Heart left ventricle (tissue), 16 donors: ENCODE results near the gene NEDD9. TPM values are rescaled to one million over a fixed set of nuclear protein-coding genes. Genes with fewer than 3 reads are reported as not detected.
A peak's percentile ranks its signal among the peaks of the same experiment; 100 is the strongest.

Experiments used
- ATAC-seq, 4 donors: fragments of 200-7000 bp; cut with Tn5 transposase; one replicate each; pipeline ENCODE4 v1.9.1; 2020 to 2022; ENCODE audit warnings: moderate library complexity in 4 of 4, mild to moderate bottlenecking in 3 of 4, moderate number of reproducible peaks in 1 of 4
- DNase-seq, 5 donors: peaks; one replicate each; pipeline ENCODE4 v3.0.0-alpha.2; 2020
- H3K27ac ChIP-seq, 12 donors: fragments of 200-600 bp; sonication (generic) in 4 of 12; one replicate each; pipeline versions ENCODE4 v1.5.0 to v1.8.0; 2016 to 2022; ENCODE audit warnings: mild to moderate bottlenecking in 2 of 12
- H3K27me3 ChIP-seq, 9 donors: fragments of 200-600 bp; sonication (generic) in 2 of 9; one replicate each; pipeline versions ENCODE4 v1.5.1 to v1.8.0; 2016 to 2022; ENCODE audit warnings: mild to moderate bottlenecking in 3 of 9
- H3K36me3 ChIP-seq, 9 donors: fragments of 200-600 bp; sonication (generic) in 2 of 9; one replicate each; pipeline versions ENCODE4 v1.5.0 to v1.8.0; 2018 to 2022; ENCODE audit warnings: mild to moderate bottlenecking in 2 of 9
- H3K4me1 ChIP-seq, 12 donors: fragments of 200-600 bp; sonication (generic) in 4 of 12; one replicate each; pipeline versions ENCODE4 v1.5.0 to v1.8.0; 2016 to 2022; ENCODE audit warnings: mild to moderate bottlenecking in 3 of 12
- H3K4me3 ChIP-seq, 12 donors: fragments of 200-600 bp; sonication (generic) in 4 of 12; one replicate each; pipeline versions ENCODE4 v1.5.0 to v1.8.0; 2017 to 2022; ENCODE audit warnings: mild to moderate bottlenecking in 9 of 12, moderate library complexity in 4 of 12
- H3K9me3 ChIP-seq, 12 donors: fragments of 200-600 bp; sonication (generic) in 4 of 12; one replicate each; pipeline versions ENCODE4 v1.5.0 to v1.8.0; 2016 to 2022; ENCODE audit warnings: mild to moderate bottlenecking in 1 of 12
- POLR2A ChIP-seq, 2 donors: fragments of 450-650 bp; IDR thresholded peaks; one replicate each; pipeline ENCODE4 v1.6.1; 2017; ENCODE audit warnings: antibody characterized with exemption in 2 of 2, mild to moderate bottlenecking in 2 of 2, moderate library complexity in 2 of 2
- WGBS, 4 donors: extraction: QIAGEN DNeasy Blood & Tissue Kit in 2 of 4; methylation state at CpG; one replicate each; pipeline versions ENCODE4 v1.1.5 to v1.1.7; 2013 to 2018; 5-methylcytosine and 5-hydroxymethylcytosine counted together
- intact Hi-C, 10 donors: fragments of 100-400 bp; cut with DNase I; formaldehyde crosslinking; loops; one replicate each; pipeline versions ENCODE4 v1.11.1 to v1.14.2; 2022
- polyA plus RNA-seq, 2 donors: library from polyadenylated mRNA; stranded (reverse); fragments of 200-250 nt; gene quantifications; one replicate each; pipeline ENCODE4 v1.2.3, GENCODE V29; 2013
- total RNA-seq, 9 donors: library from RNA; depleted of rRNA in 2 of 9; stranded (reverse); fragments of >200 nt in 2 of 9; fragmentation: NEBNext Ultra II Directional in 3 of 9; extraction: Animal tissue kit (Norgen Biotek cat#: 25700) in 3 of 9; gene quantifications; one replicate each; pipeline versions ENCODE4 v1.1.0 to v1.2.4, GENCODE V29; 2016 to 2023
- TF ChIP-seq, protein P1 (sequence below), 12 donors: fragments of 200-600 bp; sonication (generic) in 4 of 12; IDR thresholded peaks; one replicate each; pipeline versions ENCODE4 v1.5.0 to v1.8.0; 2018 to 2022; ENCODE audit warnings: antibody characterized with exemption in 12 of 12, mild to moderate bottlenecking in 5 of 12
- donor health status: ischemic (EF 13 %, LVEDD 7.1; RV severe dilation, severe dysfunction).
- donor health status: healthy with polysubstance abuse.
- donor health status: DM: no; HTN: yes; CAD: no.
- donor health status: DM: no; HTN: no; CAD: no.
- donor health status: ischemic (EF 25% LVEDD 6.9; RV normal size, moderate dysfunction).
- donor health status: ischemic (EF 25% LVEDD 5.7; RV mildly dilated, moderate dysfunction).
- donor health status: healthy.
- donor health status: DM: yes; HTN: yes; CAD: no.
- donor health status: ischemic (EF 35%, LVEDD 5.7; RV mildly dilated, moderate dysfunction).
- donor health status: nonischemic (EF 11% LVEDD 7.7; RV severe dilation, severe dysfunction).
- donor health status: DM: yes; HTN: yes; CAD: no.
- donor health status: PGD.
- donor health status: ischemic (EF 29% LVEDD 5.4; RV normal size, mild dysfunction).
- donor health status: nonischemic (EF 23%, LVEDD 6.1; RV moderate dilation, normal function).

NEDD9 gene
- total and polyA plus RNA-seq, 11 donors = 10.2 to 55.7 (median 20.9) TPM

DNA sequence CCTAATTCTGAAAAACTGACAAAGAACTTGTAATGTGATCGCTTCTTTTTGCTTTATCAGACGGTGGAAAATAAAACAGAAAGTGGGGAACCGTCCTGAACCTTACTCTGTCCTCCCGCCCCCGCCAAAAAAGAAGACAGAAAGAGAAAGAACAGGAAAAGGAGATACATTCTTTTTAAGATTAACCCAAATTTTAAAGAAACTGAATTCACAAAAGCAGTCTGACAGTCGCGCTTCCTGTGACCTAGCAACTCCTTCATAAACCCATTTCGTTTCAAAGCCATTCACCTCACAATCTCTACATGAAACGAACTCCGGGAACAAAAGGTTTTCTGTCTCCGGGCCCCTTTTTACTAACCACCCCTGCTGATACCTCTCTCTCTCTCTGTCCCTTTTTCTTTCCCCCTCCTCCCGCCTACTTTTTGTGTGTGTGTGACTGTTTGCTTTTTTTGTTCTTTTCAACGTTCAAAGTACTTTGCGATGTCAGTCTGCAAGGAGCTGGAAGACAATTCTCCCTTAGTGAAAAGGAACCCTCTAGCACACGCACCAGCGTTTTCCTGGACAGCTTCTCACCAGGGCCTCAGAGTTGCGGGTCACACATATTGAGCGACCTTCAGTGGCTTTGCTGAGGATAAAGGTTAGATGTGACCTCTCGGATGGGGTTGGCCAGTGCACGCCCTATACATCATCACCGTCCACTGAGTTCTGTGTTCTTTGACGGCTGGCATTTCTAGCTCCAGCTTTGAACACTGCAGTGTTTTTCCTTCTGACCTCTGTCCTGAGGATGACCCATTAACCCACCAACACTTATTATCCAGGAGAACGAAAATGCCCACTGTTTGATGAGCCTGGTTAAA lies 530 bp upstream of the NEDD9 start:
- intact Hi-C loops = loop anchor here in 7 of 10 donors (5.0 to 10.0 kb wide), 9 partner anchors 56 to 262 kb away; no protein-coding TSS in a partner anchor
- TF ChIP-seq POLR2A (IDR thresholded peaks at IDR 0.05) = no peak
- TF ChIP-seq, protein P1, sequence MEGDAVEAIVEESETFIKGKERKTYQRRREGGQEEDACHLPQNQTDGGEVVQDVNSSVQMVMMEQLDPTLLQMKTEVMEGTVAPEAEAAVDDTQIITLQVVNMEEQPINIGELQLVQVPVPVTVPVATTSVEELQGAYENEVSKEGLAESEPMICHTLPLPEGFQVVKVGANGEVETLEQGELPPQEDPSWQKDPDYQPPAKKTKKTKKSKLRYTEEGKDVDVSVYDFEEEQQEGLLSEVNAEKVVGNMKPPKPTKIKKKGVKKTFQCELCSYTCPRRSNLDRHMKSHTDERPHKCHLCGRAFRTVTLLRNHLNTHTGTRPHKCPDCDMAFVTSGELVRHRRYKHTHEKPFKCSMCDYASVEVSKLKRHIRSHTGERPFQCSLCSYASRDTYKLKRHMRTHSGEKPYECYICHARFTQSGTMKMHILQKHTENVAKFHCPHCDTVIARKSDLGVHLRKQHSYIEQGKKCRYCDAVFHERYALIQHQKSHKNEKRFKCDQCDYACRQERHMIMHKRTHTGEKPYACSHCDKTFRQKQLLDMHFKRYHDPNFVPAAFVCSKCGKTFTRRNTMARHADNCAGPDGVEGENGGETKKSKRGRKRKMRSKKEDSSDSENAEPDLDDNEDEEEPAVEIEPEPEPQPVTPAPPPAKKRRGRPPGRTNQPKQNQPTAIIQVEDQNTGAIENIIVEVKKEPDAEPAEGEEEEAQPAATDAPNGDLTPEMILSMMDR (IDR thresholded peaks at IDR 0.05) = no peak
- peaks cover 0 to 51% (median 11%) of the 10 kb centered on the region in 12 donors for H3K4me1 ChIP-seq
- no peak for DNase-seq
- peak overlapping the region; percentile 36 to 94 (median 88) for H3K27ac ChIP-seq
- no peaks in the 10 kb centered on the region for H3K27me3 ChIP-seq
- H3K9me3 ChIP-seq = no peaks in the 10 kb centered on the region
- H3K36me3 ChIP-seq = no peaks in the 10 kb centered on the region
- 19 to 23% (median 22%) methylated on average over 23 of the region's 23 CpGs for WGBS, 4 donors
- peak overlapping the region; percentile 30 to 84 (median 71) for H3K4me3 ChIP-seq
- peak in 2 of 4 donors; percentile 3 to 5 for ATAC-seq

DNA sequence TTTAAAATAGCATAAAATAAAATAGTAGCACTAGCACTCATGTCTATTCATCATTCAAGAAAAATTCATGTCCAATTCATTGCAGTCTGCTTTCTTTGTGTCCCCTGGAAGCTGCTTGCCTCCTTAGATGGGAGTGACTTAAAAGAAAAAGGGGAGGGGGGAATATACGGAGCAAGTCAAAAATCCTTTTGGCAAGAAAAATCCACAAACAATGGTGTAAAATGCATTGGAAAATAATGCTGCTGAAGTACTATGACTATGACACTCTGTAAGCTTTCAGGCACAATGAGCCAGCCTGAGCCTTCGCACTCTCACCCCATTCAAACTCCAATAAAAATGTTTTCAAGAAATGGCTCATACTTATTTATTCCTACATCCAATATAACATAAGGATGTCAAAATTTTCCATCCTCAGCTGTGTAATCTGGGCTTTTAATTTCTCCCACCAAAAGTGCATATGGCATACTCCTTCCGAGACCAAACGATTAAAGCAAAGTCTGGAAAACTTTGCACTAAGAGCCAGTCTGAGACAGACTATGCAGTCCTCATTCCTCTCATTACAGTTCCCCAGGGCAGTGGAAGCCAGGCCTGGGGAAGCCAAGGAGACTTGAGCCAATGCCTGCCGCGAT lies 790 bp downstream of the NEDD9 start:
- TF ChIP-seq, protein P1 (IDR thresholded peaks at IDR 0.05) = no peak
- TF ChIP-seq POLR2A (IDR thresholded peaks at IDR 0.05) = no peak
- Histone ChIP-seq H3K4me1 (peaks cover 0 to 60% (median 11%) of the 10 kb centered on the region in 12 donors), H3K9me3 (no peaks in the 10 kb centered on the region), H3K27ac (peak overlapping the region; percentile 84 to 94 (median 88)), H3K4me3 (peak overlapping the region; percentile 30 to 84 (median 71)), H3K36me3 (no peaks in the 10 kb centered on the region), H3K27me3 (no peaks in the 10 kb centered on the region)
- 11 to 19% (median 15%) methylated on average over 6 of the region's 6 CpGs for WGBS, 4 donors
- peak in 2 of 5 donors; percentile 60 to 67 for DNase-seq
- peak; percentile 41 to 72 (median 58) for ATAC-seq
- intact Hi-C loops = loop anchor here in 7 of 10 donors (2.0 to 10.0 kb wide), 10 partner anchors 54 to 263 kb away; no protein-coding TSS in a partner anchor

DNA sequence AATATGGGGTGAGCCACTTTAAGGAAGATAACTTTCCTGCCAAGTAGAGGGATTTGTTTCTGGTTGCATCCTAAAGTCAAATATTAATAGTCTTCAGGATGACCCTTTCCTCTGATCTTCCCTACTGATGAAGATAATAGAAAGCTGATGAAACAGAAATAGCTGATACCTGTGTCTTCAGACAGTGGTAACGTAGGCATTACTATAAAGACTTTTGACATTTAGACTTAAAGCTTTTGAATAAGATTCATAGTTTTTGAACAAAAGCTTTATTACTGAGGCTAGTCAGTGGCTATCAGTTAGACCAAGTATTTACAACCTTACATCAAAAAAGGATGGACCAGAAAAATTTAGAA lies 1.4 kb downstream of the NEDD9 start:
- DNase-seq = no peak
- 56 to 76% (median 62%) methylated on average over 1 of the region's 1 CpG for WGBS, 4 donors
- intact Hi-C loops = loop anchor here in 7 of 10 donors (2.0 to 10.0 kb wide), 10 partner anchors 54 to 264 kb away; no protein-coding TSS in a partner anchor

More for the DNA sequence above, 1.4 kb downstream of the NEDD9 start:
- Histone ChIP-seq H3K27ac (peak overlapping the region; percentile 84 to 94 (median 88)), H3K36me3 (no peaks in the 10 kb centered on the region), H3K4me3 (peak overlapping the region; percentile 30 to 84 (median 71)), H3K27me3 (no peaks in the 10 kb centered on the region), H3K4me1 (peaks cover 0 to 57% (median 12%) of the 10 kb centered on the region in 12 donors), H3K9me3 (no peaks in the 10 kb centered on the region)
- TF ChIP-seq POLR2A (IDR thresholded peaks at IDR 0.05) = no peak
- TF ChIP-seq, protein P1 (IDR thresholded peaks at IDR 0.05) = no peak
- no peak for ATAC-seq
